DMS114 treated with DMSO at 0.1 percent for 48 hours (cell line): ENCODE results near the gene ITK.
"Not testable (repeated sequence)": the region's sequence is repeated elsewhere in the genome, so short reads cannot be mapped to it uniquely, and the experiment has no call there.

Source experiments
- DNase-seq: peaks from one replicate; lab custom pipeline; 2025; ENCODE audit not compliant: unreplicated experiment; lab: John Stamatoyannopoulos, UW

Gene ITK

DNA sequence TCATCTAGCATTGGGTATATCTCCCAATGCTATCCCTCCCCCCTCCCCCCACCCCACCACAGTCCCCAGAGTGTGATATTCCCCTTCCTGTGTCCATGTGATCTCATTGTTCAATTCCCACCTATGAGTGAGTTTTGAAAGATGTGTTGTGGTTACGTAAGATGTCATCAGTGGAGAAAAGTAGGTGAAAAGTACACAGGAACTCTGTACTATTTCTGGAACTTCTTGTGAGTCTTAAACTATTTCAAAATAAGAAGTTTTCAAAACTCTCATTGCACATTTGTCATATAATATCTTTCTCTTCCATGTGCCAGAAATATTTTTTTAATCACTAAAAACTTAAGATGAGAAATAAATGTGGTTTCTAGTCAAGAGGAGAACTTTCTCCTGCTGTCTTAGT lies 30.0 kb downstream of the ITK start:
- DNase-seq: not testable (repeated sequence)

- no peak for DNase-seq
Measured at GRCh38 chr5:157212307-157212706, 31.7 kb downstream of the ITK start.

DNA sequence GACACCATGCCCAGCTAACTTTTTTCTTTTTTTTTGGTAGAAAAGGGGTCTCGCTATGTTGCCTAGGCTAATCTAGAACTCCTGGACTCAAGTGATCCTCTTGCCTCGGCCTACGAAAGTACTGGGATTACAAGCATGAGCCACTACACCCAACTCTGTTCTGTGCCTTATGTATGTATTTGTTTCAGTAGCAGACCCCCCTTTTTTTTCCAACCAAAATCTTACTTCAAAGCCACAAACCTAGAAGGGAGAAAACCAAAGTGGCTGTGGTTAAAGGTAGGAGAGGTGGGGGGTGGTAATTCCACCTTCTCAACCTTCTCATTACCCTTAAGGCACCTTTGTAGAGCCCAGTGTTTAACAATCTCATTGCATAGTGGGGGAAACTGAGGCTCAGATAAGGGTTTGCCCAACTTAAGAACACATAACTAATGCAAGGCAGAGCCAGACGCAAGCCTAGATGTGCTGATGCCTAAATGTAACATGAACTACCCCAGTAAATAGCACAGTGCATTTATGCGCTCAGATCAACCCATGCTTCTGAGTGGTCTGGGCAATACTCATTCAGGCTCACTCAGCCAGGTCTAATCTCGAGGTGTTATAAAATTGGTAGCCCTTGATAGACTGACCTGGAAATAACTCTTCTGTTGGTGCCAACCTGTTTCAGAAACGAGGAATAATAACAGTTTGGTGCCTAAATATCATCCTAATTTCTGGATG lies 33.0 kb downstream of the ITK start:
- DNase-seq: no peak

DNA sequence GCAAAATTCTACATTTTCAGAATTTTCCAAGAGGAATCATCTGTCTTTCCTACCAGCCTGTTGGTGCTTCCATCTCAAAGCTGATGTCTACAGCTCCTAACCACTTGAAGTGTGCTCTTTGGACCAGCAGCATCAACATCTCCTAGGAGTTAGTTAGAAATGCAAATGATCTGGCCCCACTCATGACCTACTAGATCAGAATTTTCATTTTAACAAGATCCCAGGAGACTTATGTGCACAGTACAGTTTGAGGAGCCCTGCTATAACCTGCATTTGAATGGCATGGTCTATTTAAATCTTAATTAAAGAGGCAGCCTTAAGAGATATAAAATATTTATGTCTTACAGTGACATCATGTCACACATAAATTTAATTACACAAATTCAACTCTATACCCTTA lies 33.8 kb downstream of the ITK start:
- no peak for DNase-seq

DNA sequence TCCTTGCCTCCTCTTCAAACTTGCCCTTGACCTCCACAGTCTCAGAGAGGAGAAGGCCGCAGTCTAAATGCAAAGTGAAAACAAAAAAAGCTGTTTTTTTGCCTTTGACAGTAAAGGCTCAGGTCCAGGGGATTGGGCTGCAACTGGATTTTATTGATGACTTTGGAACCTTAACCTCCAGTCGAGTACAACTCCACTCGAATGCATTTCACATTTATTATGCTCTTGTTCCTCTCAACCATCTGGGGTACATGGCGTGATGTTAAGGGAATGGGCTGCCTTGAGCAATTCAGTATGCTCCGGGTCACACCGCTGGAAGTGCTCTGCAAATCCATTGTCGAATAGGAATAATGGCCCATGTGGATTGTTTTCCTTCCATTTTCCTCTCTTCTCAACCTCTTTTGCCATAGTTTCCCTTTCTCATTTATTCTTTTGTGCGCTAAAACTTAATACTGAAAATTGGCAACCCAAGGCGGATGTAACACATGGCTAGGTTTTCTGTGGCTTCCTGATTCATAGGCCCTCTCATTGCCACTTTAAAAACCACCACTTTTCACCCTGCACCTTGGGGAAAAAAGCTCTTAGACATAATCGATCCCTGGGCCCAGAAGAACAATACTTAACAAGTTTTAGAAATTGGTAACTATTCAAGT lies 34.3 kb downstream of the ITK start:
- no peak for DNase-seq

GRCh38 chr5:157215514-157216167 lies 35.0 kb downstream of the ITK start:
- DNase-seq: no peak

DNA sequence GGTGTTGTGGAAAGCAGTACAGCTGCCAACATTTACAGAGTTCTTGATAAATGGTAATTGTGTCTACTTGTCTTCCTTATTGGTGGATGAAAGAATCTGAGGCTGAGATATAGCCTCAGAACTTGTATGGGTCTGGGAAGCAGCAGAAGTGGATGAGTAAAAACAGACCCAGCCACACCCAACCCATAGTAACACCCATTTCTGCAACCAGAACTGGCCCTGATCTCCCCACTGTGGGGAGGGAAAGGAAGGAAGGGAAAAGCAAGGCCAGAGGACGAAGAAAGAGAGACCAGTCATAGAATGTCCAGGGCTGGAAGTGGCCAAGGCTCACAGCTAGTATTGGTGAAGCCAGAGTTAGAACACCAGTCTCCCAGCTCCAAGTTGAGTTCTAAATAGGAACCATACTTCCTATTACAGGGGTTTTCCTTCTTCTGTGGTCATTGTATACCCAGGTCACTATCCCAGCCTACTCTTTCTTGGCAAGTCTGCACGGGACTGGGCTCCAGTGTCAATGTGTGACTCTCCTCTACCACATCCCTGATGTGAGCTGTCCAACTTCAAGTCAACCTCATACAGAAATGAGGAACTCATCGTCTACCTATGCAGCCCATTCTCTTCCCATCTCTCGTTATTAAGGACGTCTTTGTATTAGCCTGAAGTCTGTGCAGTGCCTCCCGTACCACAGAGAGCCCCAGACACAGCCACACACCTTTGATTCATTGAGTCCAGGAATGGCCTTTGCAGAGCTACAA lies 35.9 kb downstream of the ITK start:
- DNase-seq: no peak

- no peak for DNase-seq
Measured at GRCh38 chr5:157217289-157218024, 36.8 kb downstream of the ITK start.

DNA sequence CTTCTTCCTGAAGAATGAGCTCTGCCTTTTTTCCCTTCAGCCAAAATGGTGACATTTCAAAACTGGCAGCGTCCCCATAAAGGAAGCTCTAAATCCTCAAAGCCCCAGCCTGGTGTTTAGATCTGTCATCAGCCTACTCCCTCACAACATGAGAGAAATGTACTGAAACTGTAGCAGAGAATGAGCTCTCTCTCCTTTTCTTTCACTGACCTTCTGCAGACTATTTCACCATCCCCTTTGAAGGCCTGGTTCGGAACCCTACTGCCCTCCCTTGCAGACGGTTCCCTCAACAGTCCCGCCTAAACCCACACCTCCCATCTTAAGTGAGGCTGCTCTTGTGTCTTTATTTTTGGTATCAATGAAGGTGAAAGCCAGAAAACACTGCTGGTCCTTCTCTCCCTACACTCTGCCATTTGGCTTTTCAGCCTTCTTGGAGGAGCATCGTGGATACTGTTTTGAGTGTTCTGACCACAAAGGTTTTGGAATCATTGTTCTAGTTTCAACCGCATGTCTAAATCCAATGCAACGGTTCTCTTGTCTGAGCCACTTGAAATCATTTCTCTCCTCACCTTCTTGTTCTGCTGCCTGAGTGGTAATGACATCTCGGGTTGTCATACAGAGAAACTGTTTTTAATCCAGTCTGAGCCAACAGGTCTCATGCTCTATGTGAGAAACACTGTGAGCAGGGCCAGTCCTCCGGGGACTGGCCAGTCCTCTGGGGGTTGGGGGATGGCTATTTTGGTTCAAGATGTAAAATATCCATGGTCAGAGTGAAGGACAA lies 39.0 kb downstream of the ITK start:
- DNase-seq: no peak

GRCh38 chr5:157221959-157222358 lies 41.3 kb downstream of the ITK start:
- no peak for DNase-seq

DNA sequence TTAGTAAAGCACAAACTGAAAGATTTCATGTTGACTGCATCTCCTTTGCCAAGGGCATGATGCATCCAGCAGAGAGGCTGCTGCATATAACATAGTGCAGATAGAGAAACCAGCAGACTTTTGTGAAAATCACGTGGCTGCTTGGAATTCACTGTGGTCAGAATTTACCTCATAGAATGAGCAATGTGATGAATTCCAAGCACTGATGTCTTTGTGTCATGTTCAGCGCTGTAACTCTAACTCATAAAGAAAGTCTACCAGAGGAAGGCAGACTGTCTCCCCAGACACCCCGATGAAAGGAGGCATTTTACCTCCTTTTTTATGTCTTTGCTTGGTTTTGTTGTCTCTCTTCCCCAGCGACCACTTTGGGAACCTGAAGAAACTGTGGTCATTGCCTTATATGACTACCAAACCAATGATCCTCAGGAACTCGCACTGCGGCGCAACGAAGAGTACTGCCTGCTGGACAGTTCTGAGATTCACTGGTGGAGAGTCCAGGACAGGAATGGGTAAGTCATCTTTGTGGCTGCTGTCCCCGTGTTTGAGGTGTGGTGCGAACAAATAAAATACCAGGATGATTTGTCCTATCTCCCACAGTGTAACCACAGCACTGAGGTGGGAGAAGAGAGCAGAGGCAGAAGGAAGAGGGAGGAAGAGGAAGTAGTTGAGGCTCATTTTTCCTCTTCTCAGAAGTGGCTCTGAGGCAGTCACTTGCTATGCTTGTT lies 42.0 kb downstream of the ITK start:
- no peak for DNase-seq

DNA sequence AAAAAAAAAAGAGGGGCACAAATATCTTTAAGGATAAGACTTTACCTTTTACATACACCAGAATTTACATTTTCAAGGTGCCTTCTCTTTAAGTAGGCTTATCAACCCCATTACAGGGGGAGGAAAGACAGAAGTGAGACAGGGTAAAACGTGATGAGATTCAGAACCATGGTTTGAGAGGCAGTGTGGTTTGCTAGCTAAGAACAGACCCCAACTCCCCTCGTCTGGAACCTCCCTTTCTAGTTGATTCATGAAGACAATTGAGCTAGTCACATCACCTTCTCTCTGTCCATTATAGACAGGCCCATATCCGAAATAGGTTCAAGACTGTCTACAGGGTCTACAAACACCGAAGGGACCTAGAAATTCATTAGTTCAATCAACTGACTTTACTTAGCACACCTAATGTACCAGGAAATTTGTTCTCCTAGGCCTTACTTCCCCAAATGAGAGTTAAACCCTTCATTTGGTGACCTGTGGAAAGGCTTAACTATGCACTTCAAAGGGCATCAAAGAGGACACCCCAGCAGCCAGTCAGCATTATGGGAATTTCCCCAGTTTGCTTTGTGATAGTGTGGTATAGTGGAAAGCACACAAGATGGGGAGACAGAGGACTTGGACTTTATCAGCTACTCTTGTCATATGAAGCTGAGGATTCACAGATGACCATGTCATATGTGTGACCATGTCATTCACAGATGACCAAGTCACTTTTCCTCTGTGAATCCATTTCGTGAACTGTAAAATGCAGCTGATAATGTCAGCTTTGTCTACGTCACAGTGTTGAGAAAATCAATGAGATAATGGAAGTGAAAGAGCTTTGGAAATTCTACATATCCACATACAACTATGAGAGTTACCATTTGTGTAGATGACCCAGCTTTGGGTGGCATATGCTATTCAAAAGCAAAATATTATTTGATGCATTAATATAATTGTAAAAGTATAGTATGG lies 45.1 kb downstream of the ITK start:
- DNase-seq: no peak

- no peak for DNase-seq
Measured at GRCh38 chr5:157230610-157231009, 50.0 kb downstream of the ITK start.

GRCh38 chr5:157232706-157233105 lies 52.1 kb downstream of the ITK start:
- no peak for DNase-seq

GRCh38 chr5:157233515-157233914 lies 52.9 kb downstream of the ITK start:
- DNase-seq: no peak

DNA sequence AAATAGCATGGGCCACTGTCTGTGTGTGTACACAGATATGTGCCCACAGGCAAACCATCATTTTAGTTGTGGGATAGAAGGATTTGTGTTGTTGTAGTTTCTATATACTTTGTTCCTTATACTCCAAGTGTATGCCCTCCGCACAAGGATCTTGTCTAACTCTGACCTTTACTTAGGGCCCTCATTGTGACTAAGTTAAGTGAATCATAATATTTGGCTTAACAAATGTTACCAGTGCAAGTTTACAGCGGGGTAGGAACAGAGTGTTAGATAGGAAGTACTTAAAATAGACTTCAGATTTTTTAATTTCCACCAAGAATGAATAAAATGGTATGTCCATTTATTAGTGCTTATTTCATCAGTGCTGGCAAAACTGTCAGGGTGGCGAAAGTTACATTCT lies 55.8 kb downstream of the ITK start:
- no peak for DNase-seq

DNA sequence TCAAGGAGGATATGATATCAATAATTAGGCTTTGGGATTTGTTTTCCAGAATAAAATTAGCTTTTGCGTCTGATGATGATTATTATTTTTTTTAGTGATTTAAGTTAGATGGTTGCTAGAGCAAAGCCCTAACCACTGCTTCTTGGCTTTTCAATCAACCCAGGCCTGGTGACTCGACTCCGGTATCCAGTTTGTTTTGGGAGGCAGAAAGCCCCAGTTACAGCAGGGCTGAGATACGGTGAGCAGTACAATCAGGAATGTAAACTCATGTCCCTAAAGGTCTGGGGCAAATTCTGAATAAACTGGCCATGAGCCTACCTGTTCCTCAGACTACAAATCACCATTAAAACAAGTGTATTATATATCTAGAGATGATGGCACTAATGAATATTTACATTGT lies 60.8 kb downstream of the ITK start:
- no peak for DNase-seq

DNA sequence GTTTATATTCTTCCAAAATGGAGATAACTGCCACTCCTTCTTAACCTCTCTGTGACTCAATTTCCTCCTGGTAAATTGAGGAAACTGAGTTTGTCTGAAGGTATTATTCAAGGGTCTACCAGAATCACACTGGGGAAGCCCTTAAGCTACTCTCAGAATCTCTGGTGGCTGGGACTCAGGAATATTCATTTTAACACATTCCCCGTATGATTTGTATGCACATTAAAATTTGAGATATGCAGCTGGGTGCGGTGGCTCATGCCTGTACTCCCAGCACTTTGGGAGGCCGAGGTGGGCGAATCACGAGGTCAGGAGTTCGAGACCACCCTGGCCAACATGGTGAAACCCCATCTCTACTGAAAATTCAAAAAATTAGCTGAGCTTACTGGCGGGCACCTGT lies 64.1 kb downstream of the ITK start:
- not testable (repeated sequence) for DNase-seq
